IPS-15b (cell line): ENCODE measurements around the gene DDX18.
"Not testable (repeated sequence)": the region's sequence is repeated elsewhere in the genome, so short reads cannot be mapped to it uniquely, and the experiment has no call there.

Source experiments
- H3K27me3 ChIP-seq: one replicate; pipeline ENCODE4 v1.6.1; 2013; ENCODE audit warnings: low read length; ENCODE audit not compliant: control insufficient read depth, insufficient read depth
- H3K36me3 ChIP-seq: one replicate; pipeline ENCODE4 v1.6.1; 2013; ENCODE audit warnings: low read length; ENCODE audit not compliant: control insufficient read depth, insufficient read depth
- H3K4me1 ChIP-seq: one replicate; pipeline ENCODE4 v1.6.1; 2013; ENCODE audit warnings: mild to moderate bottlenecking, low read length; ENCODE audit not compliant: control insufficient read depth, insufficient read depth
- H3K4me3 ChIP-seq: one replicate; pipeline ENCODE4 v1.5.1; 2013; ENCODE audit warnings: low read depth, low read length
- H3K9ac ChIP-seq: one replicate; pipeline ENCODE4 v1.6.1; 2013; ENCODE audit warnings: low read depth, mild to moderate bottlenecking, low read length
- H3K9me3 ChIP-seq: one replicate; pipeline ENCODE4 v1.6.1; 2013; ENCODE audit warnings: mild to moderate bottlenecking, low read length; ENCODE audit not compliant: control insufficient read depth, insufficient read depth

DDX18 gene

DNA sequence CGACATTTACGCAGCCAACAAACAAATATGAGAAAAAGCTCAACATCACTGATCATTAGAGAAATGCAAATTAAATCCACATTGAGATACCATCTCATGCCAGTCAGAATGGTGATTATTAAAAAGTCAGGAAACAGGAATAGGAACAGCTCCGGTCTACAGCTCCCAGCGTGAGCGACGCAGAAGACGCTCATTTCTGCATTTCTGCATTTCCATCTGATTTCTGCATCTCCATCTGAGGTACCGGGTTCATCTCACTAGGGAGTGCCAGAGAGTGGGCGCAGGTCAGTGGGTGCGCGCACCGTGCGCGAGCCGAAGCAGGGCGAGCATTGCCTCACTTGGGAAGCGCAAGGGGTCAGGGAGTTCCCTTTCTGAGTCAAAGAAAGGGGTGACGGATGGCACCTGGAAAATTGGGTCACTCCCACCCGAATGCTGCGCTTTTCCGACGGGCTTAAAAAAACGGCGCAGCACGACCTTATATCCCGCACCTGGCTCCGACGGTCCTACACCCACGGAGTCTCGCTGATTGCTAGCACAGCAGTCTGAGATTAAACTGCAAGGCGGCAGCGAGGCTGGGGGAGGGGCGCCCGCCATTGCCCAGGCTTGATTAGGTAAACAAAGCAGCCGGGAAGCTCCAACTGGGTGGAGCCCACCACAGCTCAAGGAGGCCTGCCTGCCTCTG, 10.7 kb upstream of the DDX18 start:
- not testable (repeated sequence) for H3K9ac ChIP-seq, H3K4me1 ChIP-seq, H3K36me3 ChIP-seq, H3K27me3 ChIP-seq, H3K9me3 ChIP-seq
- peak overlapping the region; percentile 56 for H3K4me3 ChIP-seq

GRCh38 chr2:117812443-117812842, 2.0 kb upstream of the DDX18 start:
- Histone ChIP-seq H3K36me3 (no peaks in the 10 kb centered on the region), H3K9ac (no peak overlapping the region), H3K27me3 (no peaks in the 10 kb centered on the region), H3K4me1 (peaks cover 18% of the 10 kb centered on the region), H3K9me3 (no peaks in the 10 kb centered on the region), H3K4me3 (no peak overlapping the region)

DNA sequence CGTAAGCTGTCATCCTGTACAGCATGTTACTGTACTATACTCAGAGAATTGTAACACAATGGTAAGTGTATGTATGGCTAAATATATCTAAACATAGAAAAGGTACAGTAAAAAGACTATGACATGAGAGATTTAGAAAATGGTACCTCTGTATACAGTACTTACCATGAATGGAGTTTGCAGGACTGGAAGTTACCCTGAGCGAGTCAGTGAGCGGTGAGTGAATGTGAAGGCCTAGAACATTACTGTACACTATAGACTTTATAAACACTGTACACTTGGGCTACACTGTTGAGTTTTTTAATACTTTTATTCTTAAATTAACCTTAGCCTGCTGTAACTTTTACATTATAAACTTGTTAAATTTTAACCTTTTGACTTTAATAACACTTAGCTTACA, 1.5 kb downstream of the DDX18 start:
- peak overlapping the region; percentile 96 for H3K4me3 ChIP-seq
- H3K4me1 ChIP-seq = peaks cover 18% of the 10 kb centered on the region
- H3K9ac ChIP-seq = no peak overlapping the region
- H3K36me3 ChIP-seq = peaks cover 3% of the 10 kb centered on the region
- H3K27me3 ChIP-seq = no peaks in the 10 kb centered on the region
- no peaks in the 10 kb centered on the region for H3K9me3 ChIP-seq

GRCh38 chr2:117818921-117819320, 4.4 kb downstream of the DDX18 start:
- Histone ChIP-seq H3K9ac (no peak overlapping the region), H3K36me3 (peaks cover 15% of the 10 kb centered on the region), H3K9me3 (no peaks in the 10 kb centered on the region), H3K27me3 (no peaks in the 10 kb centered on the region), H3K4me1 (peaks cover 4% of the 10 kb centered on the region), H3K4me3 (no peak overlapping the region)

DNA sequence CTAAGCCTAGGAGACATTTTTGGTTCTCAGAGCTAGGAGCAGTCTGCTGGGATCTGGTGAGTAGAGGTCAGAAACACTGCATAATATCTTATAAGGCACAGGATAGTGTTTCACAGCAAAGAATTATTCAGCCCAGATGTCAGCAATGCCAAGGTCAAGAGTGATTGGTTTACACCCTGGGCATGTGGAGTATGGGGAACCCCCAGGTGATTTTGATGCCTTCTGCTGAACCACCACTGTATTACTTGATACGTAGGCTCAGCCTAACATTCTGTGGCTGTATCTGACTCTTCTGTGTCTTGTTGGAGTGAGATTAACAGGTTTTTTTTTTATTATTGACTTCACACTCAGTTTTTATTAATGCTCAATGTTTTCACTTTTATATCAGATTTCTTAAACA, 6.0 kb downstream of the DDX18 start:
- H3K27me3 ChIP-seq = no peaks in the 10 kb centered on the region
- no peak overlapping the region for H3K9ac ChIP-seq
- peaks cover 4% of the 10 kb centered on the region for H3K4me1 ChIP-seq
- H3K4me3 ChIP-seq = no peak overlapping the region
- peaks cover 22% of the 10 kb centered on the region for H3K36me3 ChIP-seq
- no peaks in the 10 kb centered on the region for H3K9me3 ChIP-seq

DNA sequence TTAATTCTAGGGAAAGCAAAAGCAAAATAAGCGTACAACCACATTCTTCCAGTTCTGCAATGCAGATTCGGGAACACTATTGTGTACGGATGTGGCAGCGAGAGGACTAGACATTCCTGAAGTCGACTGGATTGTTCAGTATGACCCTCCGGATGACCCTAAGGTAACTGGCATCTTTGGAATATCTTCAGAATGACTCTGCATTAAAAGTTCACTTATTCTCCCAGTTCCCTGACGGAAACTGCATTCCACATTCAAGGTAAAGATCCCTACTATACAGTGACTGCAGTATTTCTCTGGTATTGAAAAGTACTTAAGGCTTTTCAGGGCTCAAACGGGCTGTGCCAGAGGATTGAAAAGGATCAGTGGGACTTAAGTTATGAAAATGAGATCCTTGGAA, 10.9 kb downstream of the DDX18 start:
- no peaks in the 10 kb centered on the region for H3K9me3 ChIP-seq
- H3K27me3 ChIP-seq = no peaks in the 10 kb centered on the region
- H3K4me1 ChIP-seq = no peaks in the 10 kb centered on the region
- H3K9ac ChIP-seq = no peak overlapping the region
- H3K36me3 ChIP-seq = peaks cover 43% of the 10 kb centered on the region
- H3K4me3 ChIP-seq = no peak overlapping the region

DNA sequence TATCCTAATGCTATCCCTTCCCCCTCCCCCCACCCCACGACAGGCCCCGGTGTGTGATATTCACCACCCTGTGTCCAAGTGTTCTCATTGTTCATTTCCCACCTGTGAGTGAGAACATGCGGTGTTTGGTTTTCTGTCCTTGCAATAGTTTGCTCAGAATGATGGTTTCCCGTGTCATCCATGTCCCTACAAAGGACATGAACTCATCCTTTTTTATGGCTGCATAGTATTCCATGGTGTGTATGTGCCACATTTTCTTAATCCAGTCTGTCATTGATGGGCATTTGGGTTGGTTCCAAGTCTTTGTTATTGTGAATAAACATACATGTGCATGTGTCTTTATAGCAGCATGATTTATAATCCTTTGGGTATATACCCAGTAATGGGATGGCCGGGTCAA, 13.0 kb downstream of the DDX18 start:
- H3K9ac ChIP-seq, H3K27me3 ChIP-seq, H3K4me1 ChIP-seq, H3K9me3 ChIP-seq, H3K4me3 ChIP-seq: not testable (repeated sequence)
- peaks cover 37% of the 10 kb centered on the region for H3K36me3 ChIP-seq

- Histone ChIP-seq H3K9ac (no peak overlapping the region), H3K4me3 (no peak overlapping the region), H3K4me1 (no peaks in the 10 kb centered on the region), H3K36me3 (peaks cover 31% of the 10 kb centered on the region), H3K27me3 (no peaks in the 10 kb centered on the region), H3K9me3 (no peaks in the 10 kb centered on the region)
Observed at GRCh38 chr2:117828870-117829269, 14.4 kb downstream of the DDX18 start.

- no peak overlapping the region for H3K4me3 ChIP-seq
- H3K27me3 ChIP-seq = peaks cover 8% of the 10 kb centered on the region
- H3K9ac ChIP-seq = no peak overlapping the region
- H3K36me3 ChIP-seq = peaks cover 9% of the 10 kb centered on the region
- H3K4me1 ChIP-seq = no peaks in the 10 kb centered on the region
- H3K9me3 ChIP-seq = no peaks in the 10 kb centered on the region
Observed at GRCh38 chr2:117832332-117832731, 17.8 kb downstream of the DDX18 start.

DNA sequence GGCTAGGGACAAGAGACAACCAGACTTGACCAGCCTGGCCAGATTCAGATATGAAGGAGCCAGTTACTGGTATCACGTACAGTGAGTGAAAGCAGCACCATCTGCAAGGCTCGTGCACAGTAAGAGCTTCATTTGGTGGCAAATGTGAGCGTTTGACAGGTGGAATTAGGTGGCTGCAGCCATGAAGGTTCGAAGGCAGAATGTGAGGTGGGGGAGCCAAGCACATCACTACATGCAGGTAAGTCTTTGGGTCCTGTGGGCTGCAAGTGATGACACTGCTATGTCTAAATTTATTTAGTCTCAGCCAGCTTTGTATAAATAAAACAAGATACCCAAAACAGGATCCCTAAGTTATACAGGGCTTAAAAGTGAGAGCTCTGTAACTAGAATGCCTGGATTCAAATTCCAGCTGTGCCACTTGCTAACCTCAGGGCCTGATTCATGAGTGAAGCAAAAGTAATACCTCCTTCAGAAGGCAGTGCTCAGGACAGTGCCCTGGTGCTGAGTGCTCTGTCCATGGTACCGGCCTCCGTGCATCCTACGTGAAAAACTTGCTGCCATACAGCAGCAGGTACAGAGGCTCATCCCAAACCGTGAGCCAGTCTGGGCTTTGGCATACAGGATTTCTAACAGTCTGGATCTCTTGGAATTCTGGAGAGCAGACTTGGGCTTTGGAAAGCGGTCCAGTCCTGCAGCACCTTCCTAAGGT, 18.6 kb downstream of the DDX18 start:
- Histone ChIP-seq H3K36me3 (peaks cover 9% of the 10 kb centered on the region), H3K9ac (no peak overlapping the region), H3K27me3 (peaks cover 9% of the 10 kb centered on the region), H3K4me1 (no peaks in the 10 kb centered on the region), H3K9me3 (no peaks in the 10 kb centered on the region), H3K4me3 (no peak overlapping the region)

DNA sequence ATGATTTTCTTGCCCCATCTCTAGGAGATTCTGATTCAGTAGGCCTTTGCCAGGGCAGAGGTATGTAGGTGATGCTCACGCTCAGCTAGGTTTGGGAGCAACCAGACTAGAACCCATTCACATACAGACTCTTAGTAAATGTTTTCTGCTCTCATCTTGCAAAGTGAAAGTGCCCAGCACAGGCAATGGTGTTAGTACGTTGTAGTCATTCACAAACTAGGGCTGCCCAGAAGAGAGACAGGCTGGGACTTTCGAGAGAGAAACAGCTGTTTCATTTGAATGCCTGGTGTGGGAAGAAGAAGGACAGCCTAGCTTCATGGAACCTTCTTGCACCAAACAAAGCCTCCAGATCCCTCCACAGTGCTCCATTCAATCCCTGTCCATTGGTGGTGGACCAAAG, 19.4 kb downstream of the DDX18 start:
- H3K36me3 ChIP-seq = peaks cover 6% of the 10 kb centered on the region
- no peaks in the 10 kb centered on the region for H3K9me3 ChIP-seq
- H3K4me3 ChIP-seq = no peak overlapping the region
- no peaks in the 10 kb centered on the region for H3K4me1 ChIP-seq
- H3K9ac ChIP-seq = no peak overlapping the region
- H3K27me3 ChIP-seq = peaks cover 9% of the 10 kb centered on the region

GRCh38 chr2:117834992-117835391, 20.5 kb downstream of the DDX18 start:
- Histone ChIP-seq H3K4me3 (no peak overlapping the region), H3K4me1 (no peaks in the 10 kb centered on the region), H3K27me3 (peaks cover 9% of the 10 kb centered on the region), H3K9ac (no peak overlapping the region), H3K9me3 (no peaks in the 10 kb centered on the region), H3K36me3 (no peaks in the 10 kb centered on the region)
